GM23338 (cell line): ENCODE results near the gene OTOGL. TPM values are rescaled to one million over a fixed set of nuclear protein-coding genes. Genes with fewer than 3 reads are reported as not detected.

Source experiments
- ATAC-seq: fragments of 200-7000 bp; cut with Tn5 transposase; 3 replicates; pipeline ENCODE4 v1.9.1; 2020
- DNase-seq: peaks from one replicate; pipeline ENCODE4 v3.0.0-alpha.2; 2015; ENCODE audit warnings: low spot score
- H2AFZ ChIP-seq: fragments of 200-600 bp; sonication (generic); 2 replicates; pipeline ENCODE4 v1.8.0; 2016; ENCODE audit warnings: antibody characterized with exemption, mild to moderate bottlenecking, moderate library complexity
- H3F3A ChIP-seq: fragments of 200-600 bp; sonication (generic); replicated peaks from 2 replicates; pipeline ENCODE4 v1.8.0; 2017; ENCODE audit warnings: antibody characterized with exemption, mixed run types, low read depth
- H3K27ac ChIP-seq: fragments of 200-600 bp; sonication (generic); 2 replicates; pipeline ENCODE4 v1.6.1; 2016; ENCODE audit warnings: low read depth
- H3K27me3 ChIP-seq: fragments of 200-600 bp; sonication (generic); 2 replicates; pipeline ENCODE4 v1.8.0; 2016; ENCODE audit warnings: mild to moderate bottlenecking, mixed run types, moderate library complexity; ENCODE audit not compliant: insufficient read depth
- H3K36me3 ChIP-seq: fragments of 200-600 bp; sonication (generic); 2 replicates; pipeline ENCODE4 v1.8.0; 2016; ENCODE audit warnings: mild to moderate bottlenecking; ENCODE audit not compliant: insufficient read depth
- H3K4me1 ChIP-seq: fragments of 200-600 bp; sonication (generic); 2 replicates; pipeline ENCODE4 v1.8.0; 2016; ENCODE audit warnings: mild to moderate bottlenecking, moderate library complexity; ENCODE audit not compliant: insufficient read depth
- H3K4me2 ChIP-seq: fragments of 200-600 bp; sonication (generic); 2 replicates; pipeline ENCODE4 v1.7.1; 2017; ENCODE audit warnings: mixed run types
- H3K4me3 ChIP-seq: fragments of 200-600 bp; sonication (generic); 2 replicates; pipeline ENCODE4 v1.6.1; 2016; ENCODE audit warnings: mixed run types
- H3K79me2 ChIP-seq: fragments of 200-600 bp; sonication (generic); replicated peaks from 2 replicates; pipeline ENCODE4 v1.8.0; 2017; ENCODE audit warnings: mild to moderate bottlenecking; ENCODE audit not compliant: insufficient read depth
- H3K9me2 ChIP-seq: fragments of 200-600 bp; sonication (generic); 2 replicates; pipeline ENCODE4 v1.8.0; 2017; ENCODE audit not compliant: insufficient read depth
- H4K20me1 ChIP-seq: fragments of 200-600 bp; sonication (generic); replicated peaks from 2 replicates; pipeline ENCODE4 v1.8.0; 2017; ENCODE audit warnings: mild to moderate bottlenecking; ENCODE audit not compliant: insufficient read depth
- H3K27ac Mint-ChIP-seq: 2 replicates; pipeline ENCODE4 v1.8.0; 2020; ENCODE audit warnings: inconsistent platforms, mild to moderate bottlenecking, moderate library complexity, mixed read lengths
- H3K27me3 Mint-ChIP-seq: 3 replicates; pipeline ENCODE4 v1.8.0; 2022; ENCODE audit warnings: low read depth, mild to moderate bottlenecking, moderate library complexity, mixed read lengths, inconsistent platforms; ENCODE audit not compliant: insufficient read depth, poor library complexity
- H3K36me3 Mint-ChIP-seq: 3 replicates; pipeline ENCODE4 v1.8.0; 2021; ENCODE audit warnings: low read depth, mild to moderate bottlenecking, inconsistent platforms, moderate library complexity, mixed read lengths
- H3K4me1 Mint-ChIP-seq: 3 replicates; pipeline ENCODE4 v1.8.0; 2020; ENCODE audit warnings: mild to moderate bottlenecking, inconsistent platforms, mixed read lengths
- H3K4me3 Mint-ChIP-seq: 3 replicates; pipeline ENCODE4 v1.8.0; 2021; ENCODE audit warnings: moderate library complexity, mild to moderate bottlenecking, inconsistent platforms, mixed read lengths
- H3K9me3 Mint-ChIP-seq: 3 replicates; pipeline ENCODE4 v1.8.0; 2020; ENCODE audit warnings: moderate library complexity, mild to moderate bottlenecking, inconsistent platforms, mixed read lengths
- CREB1 ChIP-seq: fragments of 250-450 bp; sonication (Bioruptor Pico); IDR thresholded peaks from 2 replicates; pipeline ENCODE4 v1.5.0; 2020; ENCODE audit warnings: low read depth, mild to moderate bottlenecking, moderate library complexity
- ETS1 ChIP-seq: IDR thresholded peaks from 2 replicates; pipeline ENCODE4 v1.6.1; 2016; ENCODE audit warnings: antibody characterized with exemption
- EZH2 ChIP-seq: fragments of 200-600 bp; sonication (generic); IDR thresholded peaks from one replicate; pipeline ENCODE4 v1.8.0; 2017; ENCODE audit warnings: antibody characterized with exemption, mild to moderate bottlenecking, low read depth; ENCODE audit not compliant: unreplicated experiment
- EZH2phosphoT487 ChIP-seq: fragments of 200-600 bp; sonication (generic); IDR thresholded peaks from one replicate; pipeline ENCODE4 v1.8.1; 2018; ENCODE audit warnings: antibody characterized with exemption; ENCODE audit not compliant: unreplicated experiment
- JUNB ChIP-seq: IDR thresholded peaks from one replicate; pipeline ENCODE4 v1.6.1; 2016; ENCODE audit warnings: antibody characterized with exemption; ENCODE audit not compliant: unreplicated experiment
- NANOG ChIP-seq: IDR thresholded peaks from 2 replicates; pipeline ENCODE4 v1.6.1; 2016; ENCODE audit warnings: antibody characterized with exemption, borderline replicate concordance
- POLR2AphosphoS5 ChIP-seq: IDR thresholded peaks from 2 replicates; pipeline ENCODE4 v1.6.1; 2016; ENCODE audit warnings: antibody characterized with exemption, low read depth
- ZNF114 ChIP-seq: fragments of 250-450 bp; sonication (Bioruptor Pico); IDR thresholded peaks from 2 replicates; pipeline ENCODE4 v1.5.0; 2020; ENCODE audit warnings: mild to moderate bottlenecking, moderate library complexity
- ZNF331 ChIP-seq: fragments of 250-450 bp; sonication (Bioruptor Pico); IDR thresholded peaks from 2 replicates; pipeline ENCODE4 v1.5.0; 2020; ENCODE audit warnings: low read depth, mild to moderate bottlenecking, moderate library complexity
- ZNF462 ChIP-seq: fragments of 250-450 bp; sonication (Bioruptor Pico); IDR thresholded peaks from 2 replicates; pipeline ENCODE4 v1.5.0; 2020; ENCODE audit warnings: mild to moderate bottlenecking, moderate library complexity
- polyA plus RNA-seq: library from polyadenylated mRNA; unstranded; fragments of >200 nt; fragmentation: Nextera tagmentation; extraction: Ambion mirVana; gene quantifications from 2 replicates; pipeline ENCODE4 v1.2.1, GENCODE V29; 2016
- total RNA-seq: library from RNA; depleted of rRNA; stranded (reverse); fragments of >200 nt; shearing (Covaris generic); gene quantifications from 2 replicates; pipeline ENCODE4 v1.2.3, GENCODE V29; 2014

Gene OTOGL
- total and polyA plus RNA-seq, 2 experiments from 2014 or later: 0.36 to 0.66 TPM

GRCh38 chr12:80406253-80406652, 306.9 kb downstream of the OTOGL start (continued):
- no peak for TF ChIP-seq ZNF462 (CRISPR knock-in tag)

GRCh38 chr12:80411787-80412186, 312.4 kb downstream of the OTOGL start:
- Histone ChIP-seq H4K20me1 (no peaks in the 10 kb centered on the region), H3F3A (no peaks in the 10 kb centered on the region), H3K79me2 (no peaks in the 10 kb centered on the region), H3K4me1 (no peaks in the 10 kb centered on the region), H2AFZ (no peak overlapping the region), H3K27me3 (no peaks in the 10 kb centered on the region), H3K36me3 (no peaks in the 10 kb centered on the region), H3K27ac (no peak overlapping the region), H3K9me2 (no peaks in the 10 kb centered on the region), H3K4me2 (no peak overlapping the region), H3K4me3 (no peak overlapping the region)
- no peak overlapping the region for H3K4me3 Mint-ChIP-seq
- DNase-seq: no peak
- no peak overlapping the region for H3K27ac Mint-ChIP-seq
- H3K36me3 Mint-ChIP-seq: no peaks in the 10 kb centered on the region
- no peaks in the 10 kb centered on the region for H3K4me1 Mint-ChIP-seq
- no peak for ATAC-seq
- H3K27me3 Mint-ChIP-seq: no peaks in the 10 kb centered on the region
- H3K9me3 Mint-ChIP-seq: no peaks in the 10 kb centered on the region
- no peak for TF ChIP-seq ZNF331 (CRISPR knock-in tag)
- no peak for TF ChIP-seq POLR2AphosphoS5
- TF ChIP-seq EZH2: no peak
- TF ChIP-seq ZNF114: no peak
- TF ChIP-seq EZH2phosphoT487: no peak
- no peak for TF ChIP-seq CREB1 (CRISPR knock-in tag)
- no peak for TF ChIP-seq JUNB
- no peak for TF ChIP-seq NANOG
- no peak for TF ChIP-seq ZNF462 (CRISPR knock-in tag)
- TF ChIP-seq ETS1: no peak
